GM19099 (cell line): ENCODE data around the gene ZNF280A.

Experiments
- POLR2A ChIP-seq: IDR thresholded peaks from 3 replicates; pipeline ENCODE4 v1.6.1; 2011; ENCODE audit warnings: low read depth; ENCODE audit not compliant: insufficient read length; ENCODE audit errors: extremely low read depth

Gene ZNF280A

GRCh38 chr22:22520020-22520656 is at the start of gene ZNF280A:
TSS of gene ZNF280A (minus strand) at chr22:22520270. CDS start at chr22:22515630, 4,640 bp downstream.
- no peak for TF ChIP-seq POLR2A

- no peak for TF ChIP-seq POLR2A
Measured at GRCh38 chr22:22569218-22569617, 49.1 kb upstream of the ZNF280A start.

- no peak for TF ChIP-seq POLR2A
Measured at GRCh38 chr22:22565981-22566380, 45.9 kb upstream of the ZNF280A start.

GRCh38 chr22:22558972-22559603 is 39.0 kb upstream of the ZNF280A start, which contains the start of gene PRAME:
TSS of gene PRAME (minus strand) at chr22:22559265. CDS start at chr22:22556832, 2,433 bp downstream.
- TF ChIP-seq POLR2A: no peak

GRCh38 chr22:22558071-22558971 is 38.3 kb upstream of the ZNF280A start:
- no peak for TF ChIP-seq POLR2A

- TF ChIP-seq POLR2A: no peak
Measured at GRCh38 chr22:22556995-22557925, 37.2 kb upstream of the ZNF280A start.

GRCh38 chr22:22556578-22556977 is 36.5 kb upstream of the ZNF280A start:
- TF ChIP-seq POLR2A: no peak

GRCh38 chr22:22555596-22555995 is 35.5 kb upstream of the ZNF280A start:
- TF ChIP-seq POLR2A: no peak

- no peak for TF ChIP-seq POLR2A
Measured at GRCh38 chr22:22554587-22555284, 34.7 kb upstream of the ZNF280A start.

- no peak for TF ChIP-seq POLR2A
Measured at GRCh38 chr22:22553735-22554586, 33.9 kb upstream of the ZNF280A start.

- TF ChIP-seq POLR2A: no peak
Measured at GRCh38 chr22:22553141-22553540, 33.1 kb upstream of the ZNF280A start.

GRCh38 chr22:22552630-22553029 is 32.6 kb upstream of the ZNF280A start:
- TF ChIP-seq POLR2A: no peak
